Measurements from ENCODE around the gene PDE6D. TPM values are rescaled to one million over a fixed set of nuclear protein-coding genes. Genes with fewer than 3 reads are reported as not detected.

Gene PDE6D
- total RNA-seq = 28.9 TPM

GRCh38 chr2:231780909-231781797 lies at the start of gene PDE6D:
Gene PDE6D (minus strand): TSS chr2:231781282. CDS start chr2:231781114, 168 bp downstream.

GRCh38 chr2:231786177-231786916 lies 5.3 kb upstream of the PDE6D start, which contains the start of gene COPS7B:
Gene COPS7B (plus strand): TSS chr2:231786445. CDS start chr2:231788571, 2,126 bp downstream.

GRCh38 chr2:231707927-231708772 lies 72.9 kb downstream of the PDE6D start, which contains the start of gene PTMA:
Gene PTMA (plus strand): TSS chr2:231708525. CDS start chr2:231708707, 182 bp downstream.

Other genes starting within 250 kb of the PDE6D start
- not detected for gene TEX44, start 188.4 kb downstream of the PDE6D start, total RNA-seq
- gene PTMA, start 72.8 kb downstream of the PDE6D start, total RNA-seq = 734 TPM
- 37.9 TPM for gene COPS7B, start 5.2 kb upstream of the PDE6D start, total RNA-seq
- 5.2 TPM for gene NPPC, start 145.1 kb upstream of the PDE6D start, total RNA-seq
- gene DIS3L2, start 180.4 kb upstream of the PDE6D start, total RNA-seq = 58.4 TPM